Neural cell (in vitro differentiated cells): Measurements from ENCODE around the gene ADAM23. TPM values are rescaled to one million over a fixed set of nuclear protein-coding genes. Genes with fewer than 3 reads are reported as not detected.

ENCODE experiments used
- H2AFZ ChIP-seq: fragments of 200-600, 300-800 bp; sonication (generic), shearing (Covaris generic); 2 replicates; pipeline ENCODE4 v1.6.0; 2014; ENCODE audit warnings: low read depth, mild to moderate bottlenecking, antibody characterized with exemption, low read length, moderate library complexity
- H3F3A ChIP-seq: fragments of 200-600 bp; shearing (Covaris generic); 2 replicates; pipeline ENCODE4 v1.6.1; 2016; ENCODE audit warnings: mild to moderate bottlenecking, moderate library complexity, mixed read lengths, antibody characterized with exemption, low read length; ENCODE audit not compliant: insufficient read depth, poor library complexity, severe bottlenecking
- H3K27ac ChIP-seq: fragments of 200-600, 300-800 bp; sonication (generic), shearing (Covaris generic); 2 replicates; pipeline ENCODE4 v1.5.1; 2014; ENCODE audit warnings: mild to moderate bottlenecking, low read length, moderate library complexity
- H3K27me3 ChIP-seq: fragments of 300-800, 200-600 bp; sonication (generic), shearing (Covaris generic); 2 replicates; pipeline ENCODE4 v1.6.0; 2014; ENCODE audit warnings: mild to moderate bottlenecking, low read depth, low read length, moderate library complexity; ENCODE audit not compliant: insufficient read depth
- H3K36me3 ChIP-seq: fragments of 300-800, 200-600 bp; sonication (generic), shearing (Covaris generic); 2 replicates; pipeline ENCODE4 v1.5.1; 2014; ENCODE audit warnings: mild to moderate bottlenecking, antibody characterized with exemption, low read length, moderate library complexity; ENCODE audit not compliant: insufficient read depth
- H3K4me2 ChIP-seq: fragments of 300-800, 200-600 bp; sonication (generic), shearing (Covaris generic); 2 replicates; pipeline ENCODE4 v1.6.0; 2014; ENCODE audit warnings: mild to moderate bottlenecking, low read length
- H3K4me3 ChIP-seq: fragments of 300-800, 200-600 bp; sonication (generic), shearing (Covaris generic); 2 replicates; pipeline ENCODE4 v1.5.1; 2014; ENCODE audit warnings: mild to moderate bottlenecking, low read length, moderate library complexity
- H3K79me2 ChIP-seq: fragments of 200-600 bp; shearing (Covaris generic); replicated peaks from 2 replicates; pipeline ENCODE4 v1.6.0; 2014; ENCODE audit warnings: mild to moderate bottlenecking, low read length, moderate library complexity; ENCODE audit not compliant: insufficient read depth
- H3K9ac ChIP-seq: fragments of 300-800, 200-600 bp; sonication (generic), shearing (Covaris generic); 2 replicates; pipeline ENCODE4 v1.6.1; 2016; ENCODE audit warnings: mild to moderate bottlenecking, low read length, mixed read lengths
- H3K9me2 ChIP-seq: fragments of 200-600 bp; shearing (Covaris generic); 2 replicates; pipeline ENCODE4 v1.6.1; 2016; ENCODE audit warnings: mild to moderate bottlenecking, low read length, mixed read lengths; ENCODE audit not compliant: insufficient read depth
- H3K9me3 ChIP-seq: fragments of 200-600, 300-800 bp; sonication (generic), shearing (Covaris generic); 2 replicates; pipeline ENCODE4 v1.6.1; 2016; ENCODE audit warnings: mild to moderate bottlenecking, mixed run types, low read length, moderate library complexity, mixed read lengths
- H4K20me1 ChIP-seq: fragments of 200-600 bp; shearing (Covaris generic); 2 replicates; pipeline ENCODE4 v1.6.1; 2016; ENCODE audit warnings: mild to moderate bottlenecking, mixed run types; ENCODE audit not compliant: insufficient read depth
- EP300 ChIP-seq: fragments of 450-650 bp; conservative IDR thresholded peaks from 2 replicates; pipeline ENCODE4 v1.6.1; 2014; ENCODE audit warnings: antibody characterized with exemption, mild to moderate bottlenecking, moderate library complexity; ENCODE audit not compliant: poor library complexity, severe bottlenecking
- EZH2 ChIP-seq: fragments of 200-600, 300-800 bp; shearing (Covaris generic), sonication (generic); IDR thresholded peaks from 2 replicates; pipeline ENCODE4 v1.6.1; 2014; ENCODE audit warnings: antibody characterized with exemption, low read length, borderline replicate concordance, mild to moderate bottlenecking; ENCODE audit not compliant: insufficient read depth, poor library complexity, severe bottlenecking
- MXI1 ChIP-seq: fragments of 450-650 bp; conservative IDR thresholded peaks from 2 replicates; pipeline ENCODE4 v1.6.1; 2014; ENCODE audit warnings: antibody characterized with exemption, mild to moderate bottlenecking; ENCODE audit not compliant: poor library complexity, severe bottlenecking
- POLR2AphosphoS5 ChIP-seq: IDR thresholded peaks from 2 replicates; pipeline ENCODE4 v1.6.1; 2012
- RAD21 ChIP-seq: fragments of 450-650 bp; conservative IDR thresholded peaks from 2 replicates; pipeline ENCODE4 v1.6.1; 2014; ENCODE audit warnings: antibody characterized with exemption, mild to moderate bottlenecking, moderate library complexity
- REST ChIP-seq: IDR thresholded peaks from 2 replicates; pipeline ENCODE4 v1.6.1; 2012; ENCODE audit warnings: borderline replicate concordance
- SMC3 ChIP-seq: fragments of 450-650 bp; conservative IDR thresholded peaks from 2 replicates; pipeline ENCODE4 v1.6.1; 2014; ENCODE audit warnings: antibody characterized with exemption, mild to moderate bottlenecking, moderate library complexity; ENCODE audit not compliant: poor library complexity
- TAF1 ChIP-seq: IDR thresholded peaks from 2 replicates; pipeline ENCODE4 v1.6.1; 2012; ENCODE audit warnings: low read depth
- polyA plus RNA-seq: library from polyadenylated mRNA; depleted of rRNA; stranded (reverse); fragments of >200 nt; gene quantifications from 2 replicates; pipeline ENCODE4 v1.2.3, GENCODE V29; 2014
- TF ChIP-seq, protein P1 (sequence below): fragments of 450-650 bp; IDR thresholded peaks from 2 replicates; pipeline ENCODE4 v1.5.1; 2014; ENCODE audit warnings: antibody characterized with exemption, mild to moderate bottlenecking, moderate library complexity; ENCODE audit not compliant: poor library complexity, severe bottlenecking

ADAM23 gene
- polyA plus RNA-seq, 1 donor from 2014 or later: 75.2 TPM

DNA sequence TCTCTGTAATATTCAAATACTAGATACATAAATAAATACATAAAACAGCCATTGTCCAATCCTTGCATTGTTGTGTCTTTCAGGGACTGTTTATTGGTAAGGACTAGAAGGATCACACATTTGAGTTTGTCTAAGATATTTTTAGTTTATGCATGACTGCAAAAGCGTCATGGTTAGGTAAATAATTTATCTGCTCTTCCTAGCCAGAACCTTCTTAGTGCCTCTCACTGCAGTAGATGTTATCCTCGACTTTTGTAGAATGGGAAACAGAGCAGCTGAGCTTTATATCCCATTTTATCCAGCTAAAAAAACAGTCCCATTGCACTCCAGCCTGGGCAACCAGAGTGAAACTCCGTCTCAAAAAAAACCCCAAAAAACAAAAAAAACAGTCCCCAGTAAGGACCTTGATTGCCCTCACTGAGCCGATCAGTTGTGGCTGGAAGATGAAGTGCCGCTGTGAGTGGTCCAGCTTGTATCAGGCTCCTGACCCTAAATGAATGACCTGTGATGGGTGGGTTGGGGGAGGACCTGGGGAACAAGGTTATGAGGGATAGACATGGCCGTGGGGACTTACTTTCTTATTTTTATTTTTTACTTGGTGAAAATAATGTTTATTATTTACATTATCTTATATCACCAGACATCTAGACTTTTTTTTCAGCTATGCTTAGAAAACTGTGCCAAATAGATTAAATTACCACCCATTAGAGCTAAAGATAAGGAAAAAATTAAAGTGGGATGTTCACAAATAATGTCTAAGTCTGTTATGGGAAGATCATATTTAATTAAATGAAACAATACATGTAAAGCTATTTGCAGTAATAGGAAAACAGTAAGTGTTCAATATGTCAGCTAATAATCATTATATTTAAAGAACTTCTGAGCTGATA is 10.9 kb upstream of the ADAM23 start:
- Histone ChIP-seq H3F3A (no peaks in the 10 kb centered on the region), H3K79me2 (no peaks in the 10 kb centered on the region), H3K36me3 (no peaks in the 10 kb centered on the region), H3K9ac (no peak overlapping the region), H3K9me2 (no peaks in the 10 kb centered on the region), H3K27me3 (no peaks in the 10 kb centered on the region), H3K4me2 (no peak overlapping the region), H3K9me3 (no peaks in the 10 kb centered on the region), H2AFZ (no peak overlapping the region), H3K4me3 (no peak overlapping the region), H3K27ac (no peak overlapping the region), H4K20me1 (no peaks in the 10 kb centered on the region)
- TF ChIP-seq REST: no peak
- TF ChIP-seq POLR2AphosphoS5: no peak
- TF ChIP-seq RAD21: no peak
- no peak for TF ChIP-seq MXI1
- TF ChIP-seq EP300: no peak
- no peak for TF ChIP-seq SMC3
- TF ChIP-seq, protein P1, sequence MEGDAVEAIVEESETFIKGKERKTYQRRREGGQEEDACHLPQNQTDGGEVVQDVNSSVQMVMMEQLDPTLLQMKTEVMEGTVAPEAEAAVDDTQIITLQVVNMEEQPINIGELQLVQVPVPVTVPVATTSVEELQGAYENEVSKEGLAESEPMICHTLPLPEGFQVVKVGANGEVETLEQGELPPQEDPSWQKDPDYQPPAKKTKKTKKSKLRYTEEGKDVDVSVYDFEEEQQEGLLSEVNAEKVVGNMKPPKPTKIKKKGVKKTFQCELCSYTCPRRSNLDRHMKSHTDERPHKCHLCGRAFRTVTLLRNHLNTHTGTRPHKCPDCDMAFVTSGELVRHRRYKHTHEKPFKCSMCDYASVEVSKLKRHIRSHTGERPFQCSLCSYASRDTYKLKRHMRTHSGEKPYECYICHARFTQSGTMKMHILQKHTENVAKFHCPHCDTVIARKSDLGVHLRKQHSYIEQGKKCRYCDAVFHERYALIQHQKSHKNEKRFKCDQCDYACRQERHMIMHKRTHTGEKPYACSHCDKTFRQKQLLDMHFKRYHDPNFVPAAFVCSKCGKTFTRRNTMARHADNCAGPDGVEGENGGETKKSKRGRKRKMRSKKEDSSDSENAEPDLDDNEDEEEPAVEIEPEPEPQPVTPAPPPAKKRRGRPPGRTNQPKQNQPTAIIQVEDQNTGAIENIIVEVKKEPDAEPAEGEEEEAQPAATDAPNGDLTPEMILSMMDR: no peak
- TF ChIP-seq EZH2: no peak
- no peak for TF ChIP-seq TAF1

DNA sequence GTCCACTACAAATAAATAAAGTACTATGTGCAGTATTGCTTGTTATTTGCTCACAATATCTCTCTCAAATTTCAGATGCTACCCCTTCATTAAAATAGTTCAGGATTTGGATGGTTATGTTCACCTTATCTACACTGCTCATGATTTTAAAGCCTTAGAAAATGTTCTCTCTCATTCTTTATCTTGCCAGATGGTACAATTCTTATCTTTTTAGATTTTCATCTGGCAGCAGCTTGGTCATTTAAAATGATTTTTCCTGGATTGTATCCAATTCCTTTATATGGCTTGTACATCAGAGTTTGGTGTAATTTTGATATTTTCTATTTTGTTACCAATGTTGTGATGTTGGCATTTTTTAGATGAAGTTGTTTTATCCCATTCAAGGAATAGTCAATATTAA is 10.1 kb upstream of the ADAM23 start:
- no peak overlapping the region for H3K4me2 ChIP-seq
- no peaks in the 10 kb centered on the region for H3K9me3 ChIP-seq
- H2AFZ ChIP-seq: no peak overlapping the region
- H3K36me3 ChIP-seq: no peaks in the 10 kb centered on the region
- H4K20me1 ChIP-seq: no peaks in the 10 kb centered on the region
- no peak overlapping the region for H3K4me3 ChIP-seq
- H3K27ac ChIP-seq: no peak overlapping the region
- no peak overlapping the region for H3K9ac ChIP-seq
- H3K9me2 ChIP-seq: no peaks in the 10 kb centered on the region
- H3K27me3 ChIP-seq: no peaks in the 10 kb centered on the region
- no peaks in the 10 kb centered on the region for H3K79me2 ChIP-seq
- TF ChIP-seq REST (no peak), SMC3 (no peak), POLR2AphosphoS5 (no peak), MXI1 (no peak), TAF1 (no peak), RAD21 (no peak), EZH2 (no peak), EP300 (no peak)
- TF ChIP-seq, protein P1: no peak
- no peaks in the 10 kb centered on the region for H3F3A ChIP-seq
